ENCODE data around the gene DOK5.

- TF ChIP-seq CTCF (conservative IDR thresholded peaks at IDR 0.05), result no peak
- no peak for TF ChIP-seq ZFX (IDR thresholded peaks at IDR 0.05)
Observed at GRCh38 chr20:54458219-54458618, 17.2 kb upstream of the DOK5 start.
